Esophagus (tissue), 2 donors: ENCODE data around the gene CRTAP. TPM values are rescaled to one million over a fixed set of nuclear protein-coding genes. Genes with fewer than 3 reads are reported as not detected.
"Not testable (repeated sequence)": the region's sequence is repeated elsewhere in the genome, so short reads cannot be mapped to it uniquely, and the experiment has no call there.

Source experiments
- H3K27ac ChIP-seq, 2 donors: one replicate each; pipeline ENCODE4 v1.5.1; 2013; ENCODE audit warnings: low read depth in 2 of 2, mild to moderate bottlenecking in 2 of 2, inconsistent platforms in 1 of 2, low read length in 1 of 2, moderate library complexity in 1 of 2
- H3K27me3 ChIP-seq, 2 donors: one replicate each; pipeline ENCODE4 v1.6.1; 2013; ENCODE audit warnings: low read length in 2 of 2, control low read depth in 1 of 2, mild to moderate bottlenecking in 1 of 2; ENCODE audit not compliant: insufficient read depth in 2 of 2, control insufficient read depth in 1 of 2
- H3K36me3 ChIP-seq, 2 donors: one replicate each; pipeline ENCODE4 v1.6.1; 2013; ENCODE audit warnings: low read length in 1 of 2; ENCODE audit not compliant: control insufficient read depth in 2 of 2, insufficient read depth in 2 of 2
- H3K4me1 ChIP-seq, 2 donors: one replicate each; pipeline ENCODE4 v1.6.1; 2013; ENCODE audit warnings: low read length in 1 of 2; ENCODE audit not compliant: control insufficient read depth in 2 of 2, insufficient read depth in 2 of 2
- H3K4me3 ChIP-seq, 2 donors: one replicate each; pipeline ENCODE4 v1.5.1; 2013; ENCODE audit warnings: low read length in 2 of 2, mild to moderate bottlenecking in 2 of 2, low read depth in 1 of 2, moderate library complexity in 1 of 2
- H3K9me3 ChIP-seq, 2 donors: one replicate each; pipeline ENCODE4 v1.6.1; 2013; ENCODE audit warnings: mild to moderate bottlenecking in 2 of 2, low read depth in 1 of 2, low read length in 1 of 2, moderate library complexity in 1 of 2; ENCODE audit not compliant: control insufficient read depth in 2 of 2, insufficient read depth in 1 of 2
- WGBS, 2 donors: extraction: QIAGEN DNeasy Blood & Tissue Kit; methylation state at CpG; one replicate each; pipeline ENCODE4 v1.1.7; 2013; 5-methylcytosine and 5-hydroxymethylcytosine counted together
- polyA plus RNA-seq, 2 donors: library from polyadenylated mRNA; stranded (reverse); fragments of 200-250 nt; gene quantifications; one replicate each; pipeline ENCODE4 v1.2.3, GENCODE V29; 2013
- donor health status: healthy with polysubstance abuse.
- donor health status: Bipolar disorder and iron deficiency.

The CRTAP gene
- polyA plus RNA-seq, 2 donors: 18.1 to 49.0 TPM

GRCh38 chr3:33077976-33078375, 35.8 kb upstream of the CRTAP start:
- no peak overlapping the region for H3K27ac ChIP-seq
- H3K9me3 ChIP-seq: no peaks in the 10 kb centered on the region
- no peaks in the 10 kb centered on the region for H3K27me3 ChIP-seq
- H3K36me3 ChIP-seq: peaks cover 0 to 2% of the 10 kb centered on the region in 2 donors
- no peak overlapping the region for H3K4me3 ChIP-seq
- WGBS, 2 donors: 95% methylated on average over 2 of the region's 2 CpGs
- peaks cover 0 to 5% of the 10 kb centered on the region in 2 donors for H3K4me1 ChIP-seq

GRCh38 chr3:33079813-33080212, 34.0 kb upstream of the CRTAP start:
- not testable (repeated sequence) for H3K9me3 ChIP-seq, H3K27ac ChIP-seq, H3K27me3 ChIP-seq, H3K4me3 ChIP-seq, H3K36me3 ChIP-seq, H3K4me1 ChIP-seq
- 88 to 94% methylated on average over 6 of the region's 6 CpGs for WGBS, 2 donors

GRCh38 chr3:33081812-33082211, 32.0 kb upstream of the CRTAP start:
- no peak overlapping the region for H3K27ac ChIP-seq

GRCh38 chr3:33083958-33084357, 29.9 kb upstream of the CRTAP start:
- 64 to 73% methylated on average over 2 of the region's 2 CpGs for WGBS, 2 donors
- Histone ChIP-seq H3K4me3 (no peak overlapping the region), H3K27ac (no peak overlapping the region), H3K27me3 (no peaks in the 10 kb centered on the region), H3K36me3 (no peaks in the 10 kb centered on the region), H3K4me1 (peaks cover 0 to 5% of the 10 kb centered on the region in 2 donors), H3K9me3 (no peaks in the 10 kb centered on the region)

More at GRCh38 chr3:33081812-33082211, 32.0 kb upstream of the CRTAP start:
- Histone ChIP-seq H3K4me3 (no peak overlapping the region), H3K9me3 (no peaks in the 10 kb centered on the region), H3K4me1 (peaks cover 0 to 5% of the 10 kb centered on the region in 2 donors), H3K36me3 (no peaks in the 10 kb centered on the region), H3K27me3 (no peaks in the 10 kb centered on the region)

GRCh38 chr3:33088691-33089090, 25.1 kb upstream of the CRTAP start:
- Histone ChIP-seq H3K4me1 (peaks cover 0 to 6% of the 10 kb centered on the region in 2 donors), H3K4me3 (no peak overlapping the region), H3K9me3 (no peaks in the 10 kb centered on the region), H3K27me3 (no peaks in the 10 kb centered on the region), H3K36me3 (peaks cover 4 to 17% of the 10 kb centered on the region in 2 donors), H3K27ac (no peak overlapping the region)

- Histone ChIP-seq H3K27me3 (no peaks in the 10 kb centered on the region), H3K9me3 (no peaks in the 10 kb centered on the region), H3K36me3 (peaks cover 4 to 18% of the 10 kb centered on the region in 2 donors), H3K27ac (no peak overlapping the region), H3K4me1 (peaks cover 0 to 6% of the 10 kb centered on the region in 2 donors), H3K4me3 (no peak overlapping the region)
- WGBS, 2 donors: 73% methylated on average over 3 of the region's 3 CpGs
Measured at GRCh38 chr3:33089515-33089914, 24.3 kb upstream of the CRTAP start.

- H3K36me3 ChIP-seq: peaks cover 4 to 18% of the 10 kb centered on the region in 2 donors
- 80 to 82% methylated on average over 6 of the region's 6 CpGs for whole genome bisulfite sequencing, 2 donors
Measured at GRCh38 chr3:33091746-33092145, 22.1 kb upstream of the CRTAP start.

GRCh38 chr3:33092496-33093254, 21.1 kb upstream of the CRTAP start:
- Histone ChIP-seq H3K4me3 (no peak overlapping the region), H3K4me1 (peaks cover 4 to 6% of the 10 kb centered on the region in 2 donors), H3K27me3 (no peaks in the 10 kb centered on the region), H3K27ac (no peak overlapping the region), H3K36me3 (peaks cover 4 to 18% of the 10 kb centered on the region in 2 donors), H3K9me3 (no peaks in the 10 kb centered on the region)
- WGBS, 2 donors: 79 to 86% methylated on average over 9 of the region's 9 CpGs

More at GRCh38 chr3:33091746-33092145, 22.1 kb upstream of the CRTAP start:
- Histone ChIP-seq H3K27me3 (no peaks in the 10 kb centered on the region), H3K27ac (no peak overlapping the region), H3K4me3 (no peak overlapping the region), H3K9me3 (no peaks in the 10 kb centered on the region), H3K4me1 (peaks cover 4 to 6% of the 10 kb centered on the region in 2 donors)

- Histone ChIP-seq H3K27ac (no peak overlapping the region), H3K4me1 (peaks cover 4 to 6% of the 10 kb centered on the region in 2 donors), H3K9me3 (no peaks in the 10 kb centered on the region), H3K4me3 (no peak overlapping the region), H3K27me3 (no peaks in the 10 kb centered on the region), H3K36me3 (peaks cover 4 to 18% of the 10 kb centered on the region in 2 donors)
- 94 to 95% methylated on average over 11 of the region's 11 CpGs for WGBS, 2 donors
Measured at GRCh38 chr3:33093847-33094246, 20.0 kb upstream of the CRTAP start.

GRCh38 chr3:33095436-33095835, 18.4 kb upstream of the CRTAP start:
- no peaks in the 10 kb centered on the region for H3K9me3 ChIP-seq
- peaks cover 4 to 6% of the 10 kb centered on the region in 2 donors for H3K4me1 ChIP-seq
- peak overlapping the region in 1 of 2 donors; percentile 93 for H3K4me3 ChIP-seq
- no peak overlapping the region for H3K27ac ChIP-seq
- WGBS, 2 donors: 73 to 82% methylated on average over 2 of the region's 2 CpGs
- no peaks in the 10 kb centered on the region for H3K27me3 ChIP-seq
- peaks cover 4 to 18% of the 10 kb centered on the region in 2 donors for H3K36me3 ChIP-seq
